ENCODE measurements around the gene PABPN1L.

DNA sequence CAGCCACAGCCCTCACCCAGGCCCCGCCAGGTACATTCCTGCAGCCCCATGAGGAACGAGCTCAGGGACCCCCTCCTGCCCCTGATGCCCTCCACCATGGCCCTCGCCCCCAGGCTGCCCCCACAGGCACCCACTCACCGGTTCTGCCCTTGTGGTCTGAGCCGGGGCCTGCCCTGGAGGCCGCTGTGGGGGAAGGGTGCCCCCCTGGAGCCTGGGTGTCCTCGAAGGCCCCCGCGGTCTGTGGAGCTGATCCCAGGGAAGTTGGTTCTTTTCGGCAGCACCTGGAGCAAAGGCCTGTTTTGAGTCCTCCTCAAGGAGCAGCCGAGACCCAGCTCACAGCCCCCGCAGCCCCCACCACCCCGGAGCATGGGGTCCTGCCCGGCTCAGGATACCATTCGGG is 2.4 kb downstream of the PABPN1L start:
- TF ChIP-seq, protein P1, sequence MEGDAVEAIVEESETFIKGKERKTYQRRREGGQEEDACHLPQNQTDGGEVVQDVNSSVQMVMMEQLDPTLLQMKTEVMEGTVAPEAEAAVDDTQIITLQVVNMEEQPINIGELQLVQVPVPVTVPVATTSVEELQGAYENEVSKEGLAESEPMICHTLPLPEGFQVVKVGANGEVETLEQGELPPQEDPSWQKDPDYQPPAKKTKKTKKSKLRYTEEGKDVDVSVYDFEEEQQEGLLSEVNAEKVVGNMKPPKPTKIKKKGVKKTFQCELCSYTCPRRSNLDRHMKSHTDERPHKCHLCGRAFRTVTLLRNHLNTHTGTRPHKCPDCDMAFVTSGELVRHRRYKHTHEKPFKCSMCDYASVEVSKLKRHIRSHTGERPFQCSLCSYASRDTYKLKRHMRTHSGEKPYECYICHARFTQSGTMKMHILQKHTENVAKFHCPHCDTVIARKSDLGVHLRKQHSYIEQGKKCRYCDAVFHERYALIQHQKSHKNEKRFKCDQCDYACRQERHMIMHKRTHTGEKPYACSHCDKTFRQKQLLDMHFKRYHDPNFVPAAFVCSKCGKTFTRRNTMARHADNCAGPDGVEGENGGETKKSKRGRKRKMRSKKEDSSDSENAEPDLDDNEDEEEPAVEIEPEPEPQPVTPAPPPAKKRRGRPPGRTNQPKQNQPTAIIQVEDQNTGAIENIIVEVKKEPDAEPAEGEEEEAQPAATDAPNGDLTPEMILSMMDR (IDR thresholded peaks at IDR 0.05) = no peak
- TF ChIP-seq POLR2A (IDR thresholded peaks at IDR 0.05) (no peak), POLR2AphosphoS5 (IDR thresholded peaks at IDR 0.05; ENCODE audit: insufficient read depth in 1 of 2, low read depth in 1 of 2) (no peak)

All from vagina (tissue), 2 donors.